Fibroblast of mammary gland (primary cell): ENCODE data around the gene ADCY2.

Source experiments
- DNase-seq: peaks from one replicate; pipeline ENCODE4 v3.0.0-alpha.2; 2010; ENCODE audit warnings: low read depth
- H3K4me3 ChIP-seq: 2 replicates; pipeline ENCODE4 v1.5.1; 2011; ENCODE audit warnings: low read depth, mild to moderate bottlenecking, low read length, moderate library complexity; ENCODE audit not compliant: control insufficient read depth
- CTCF ChIP-seq: conservative IDR thresholded peaks from 2 replicates; pipeline ENCODE4 v1.5.1; 2011; ENCODE audit warnings: low read depth, low read length, inconsistent platforms; ENCODE audit not compliant: control insufficient read depth, insufficient read depth

ADCY2 gene

GRCh38 chr5:7803937-7804336 lies 408.0 kb downstream of the ADCY2 start:
- DNase-seq, result no peak
- no peak for TF ChIP-seq CTCF
- no peak overlapping the region for H3K4me3 ChIP-seq

GRCh38 chr5:7805379-7805778 lies 409.4 kb downstream of the ADCY2 start:
- no peak for DNase-seq
- no peak overlapping the region for H3K4me3 ChIP-seq
- TF ChIP-seq CTCF, result peak; percentile 29

GRCh38 chr5:7808998-7809397 lies 413.1 kb downstream of the ADCY2 start:
- H3K4me3 ChIP-seq, result no peak overlapping the region
- TF ChIP-seq CTCF, result no peak
- DNase-seq, result no peak

- no peak overlapping the region for H3K4me3 ChIP-seq
- DNase-seq, result no peak
- no peak for TF ChIP-seq CTCF
These were observed 415.8 kb downstream of the ADCY2 start for GRCh38 chr5:7811715-7812114.

- no peak for DNase-seq
- no peak for TF ChIP-seq CTCF
- H3K4me3 ChIP-seq, result no peak overlapping the region
These were observed 417.1 kb downstream of the ADCY2 start for GRCh38 chr5:7813007-7813406.

GRCh38 chr5:7813576-7813975 lies 417.6 kb downstream of the ADCY2 start:
- no peak for DNase-seq
- no peak for TF ChIP-seq CTCF
- H3K4me3 ChIP-seq, result no peak overlapping the region

- no peak overlapping the region for H3K4me3 ChIP-seq
- TF ChIP-seq CTCF, result no peak
- no peak for DNase-seq
These were observed 418.9 kb downstream of the ADCY2 start for GRCh38 chr5:7814816-7815215.
